ENCODE measurements around the gene KDM3B. TPM values are rescaled to one million over a fixed set of nuclear protein-coding genes. Genes with fewer than 3 reads are reported as not detected.
A peak's percentile ranks its signal among the peaks of the same experiment; 100 is the strongest.

Gene KDM3B
- total RNA-seq, 2 experiments from 2014 or later: 57.4 to 60.5 TPM

- peaks cover 11% of the 10 kb centered on the region for H3K36me3 Mint-ChIP-seq
- CTCF ChIA-PET: interaction anchor here (0.9 to 13.9 kb wide), 3 partner anchors 13 to 158 kb away, joined by 4 to 382 read pairs (median 7); partner anchors contain the start of genes KDM3B and KIF20A
- peaks cover 39% of the 10 kb centered on the region for H3K4me1 Mint-ChIP-seq
- DNase-seq (peak; percentile 95), ATAC-seq (peak; percentile 85)
- peak within 1 kb of the TSS; percentile 84 for H3K4me3 Mint-ChIP-seq
- peak within 1 kb of the TSS; percentile 92 for H3K27ac Mint-ChIP-seq
- no peaks in the 10 kb centered on the region for H3K9me3 Mint-ChIP-seq (ENCODE audit: low read depth)
- peaks cover 5% of the 10 kb centered on the region for H3K27me3 Mint-ChIP-seq
Measured at GRCh38 chr5:138337685-138338410, 14.6 kb upstream of the KDM3B start, which contains the start of gene FAM53C. Gene FAM53C (plus strand): TSS chr5:138338266. CDS start chr5:138341336, 3,070 bp downstream.

- H3K4me3 Mint-ChIP-seq: peak overlapping the region; percentile 84
- H3K27me3 Mint-ChIP-seq: peaks cover under 1% of the 10 kb centered on the region
- DNase-seq (no peak), ATAC-seq (peak; percentile 3)
- H3K27ac Mint-ChIP-seq: peak overlapping the region; percentile 87
- peaks cover 13% of the 10 kb centered on the region for H3K36me3 Mint-ChIP-seq
- H3K9me3 Mint-ChIP-seq (ENCODE audit: low read depth): no peaks in the 10 kb centered on the region
- CTCF ChIA-PET: interaction anchor here (0.9 to 13.9 kb wide), 3 partner anchors 12 to 159 kb away, joined by 4 to 382 read pairs (median 7); partner anchors contain the start of genes KDM3B and KIF20A
- peaks cover 37% of the 10 kb centered on the region for H3K4me1 Mint-ChIP-seq
Measured at GRCh38 chr5:138338411-138339090, 13.9 kb upstream of the KDM3B start.

GRCh38 chr5:138339091-138339456, 13.4 kb upstream of the KDM3B start:
- Mint-ChIP-seq H3K27me3 (no peaks in the 10 kb centered on the region), H3K4me1 (peaks cover 37% of the 10 kb centered on the region), H3K9me3 (ENCODE audit: low read depth) (no peaks in the 10 kb centered on the region), H3K36me3 (peaks cover 13% of the 10 kb centered on the region), H3K27ac (peak overlapping the region; percentile 87), H3K4me3 (peak overlapping the region; percentile 84)
- CTCF ChIA-PET: interaction anchor here (0.8 to 13.9 kb wide), 3 partner anchors 8 to 128 kb away, joined by 3 to 382 read pairs (median 3); partner anchors contain the start of genes CDC25C and KDM3B
- ATAC-seq (no peak), DNase-seq (no peak)

- Mint-ChIP-seq H3K4me1 (peaks cover 37% of the 10 kb centered on the region), H3K27me3 (no peaks in the 10 kb centered on the region), H3K27ac (peak overlapping the region; percentile 87), H3K36me3 (peaks cover 16% of the 10 kb centered on the region), H3K4me3 (peak overlapping the region; percentile 84), H3K9me3 (ENCODE audit: low read depth) (no peaks in the 10 kb centered on the region)
- CTCF ChIA-PET: interaction anchor here (0.8 to 13.9 kb wide), 4 partner anchors 8 to 129 kb away, joined by 3 to 382 read pairs (median 3); partner anchors contain the start of genes CDC25C and KDM3B
- DNase-seq: no peak
- ATAC-seq: no peak
Measured at GRCh38 chr5:138339464-138339863, 13.0 kb upstream of the KDM3B start.

GRCh38 chr5:138340008-138340407, 12.5 kb upstream of the KDM3B start:
- ATAC-seq (no peak), DNase-seq (no peak)
- Mint-ChIP-seq H3K27me3 (no peaks in the 10 kb centered on the region), H3K27ac (peak overlapping the region; percentile 87), H3K9me3 (ENCODE audit: low read depth) (no peaks in the 10 kb centered on the region), H3K4me3 (peak overlapping the region; percentile 84), H3K4me1 (peaks cover 37% of the 10 kb centered on the region), H3K36me3 (peaks cover 19% of the 10 kb centered on the region)
- CTCF ChIA-PET: interaction anchor here (0.8 to 13.9 kb wide), 4 partner anchors 9 to 129 kb away, joined by 3 to 382 read pairs (median 3); partner anchors contain the start of genes CDC25C and KDM3B

GRCh38 chr5:138344887-138345622, 7.4 kb upstream of the KDM3B start:
- ATAC-seq: no peak
- no peak for DNase-seq
- H3K4me3 Mint-ChIP-seq: no peak overlapping the region
- no peaks in the 10 kb centered on the region for H3K9me3 Mint-ChIP-seq (ENCODE audit: low read depth)
- H3K36me3 Mint-ChIP-seq: peaks cover 40% of the 10 kb centered on the region
- peaks cover 18% of the 10 kb centered on the region for H3K4me1 Mint-ChIP-seq
- CTCF ChIA-PET: interaction anchor here (1.2 kb wide), 1 partner anchor 8 kb away, joined by 5 read pairs; no protein-coding TSS in a partner anchor
- H3K27me3 Mint-ChIP-seq: no peaks in the 10 kb centered on the region
- H3K27ac Mint-ChIP-seq: no peak overlapping the region

DNA sequence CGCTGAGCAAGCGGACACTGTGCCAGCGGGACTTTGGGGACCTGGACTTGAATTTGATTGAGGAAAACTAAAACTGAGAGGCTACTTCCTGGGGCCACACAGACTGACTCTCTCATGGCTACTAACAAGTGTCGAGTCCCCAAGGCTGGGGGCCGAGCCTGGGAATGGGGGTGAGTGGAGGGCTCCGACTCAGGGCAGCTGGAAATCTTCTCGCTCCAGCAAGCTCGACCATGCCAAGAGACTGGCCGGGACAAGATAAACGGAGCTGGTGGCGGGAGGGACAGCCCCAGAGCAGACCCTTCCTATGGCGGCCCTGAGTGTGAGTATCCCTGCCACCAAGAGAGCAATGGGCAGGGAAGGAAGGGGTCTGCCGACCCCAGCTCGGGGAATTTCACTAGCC, 5.6 kb upstream of the KDM3B start:
- H3K27ac Mint-ChIP-seq: no peak overlapping the region
- H3K4me1 Mint-ChIP-seq: peaks cover 12% of the 10 kb centered on the region
- H3K9me3 Mint-ChIP-seq (ENCODE audit: low read depth): peaks cover 3% of the 10 kb centered on the region
- ATAC-seq (no peak), DNase-seq (no peak)
- H3K27me3 Mint-ChIP-seq: no peaks in the 10 kb centered on the region
- CTCF ChIA-PET: interaction anchor here (10.5 kb wide), 1 partner anchor 10 kb away, joined by 382 read pairs; the partner anchor contains the start of genes CDC25C and FAM53C
- H3K4me3 Mint-ChIP-seq: no peak overlapping the region
- H3K36me3 Mint-ChIP-seq: peaks cover 39% of the 10 kb centered on the region

- peaks cover 38% of the 10 kb centered on the region for H3K36me3 Mint-ChIP-seq
- no peak for ATAC-seq
- no peaks in the 10 kb centered on the region for H3K27me3 Mint-ChIP-seq
- peaks cover 30% of the 10 kb centered on the region for H3K4me1 Mint-ChIP-seq
- H3K4me3 Mint-ChIP-seq: no peak overlapping the region
- CTCF ChIA-PET: interaction anchor here (0.8 to 10.5 kb wide), 2 partner anchors 13 to 62 kb away, joined by 3 to 382 read pairs; partner anchors contain the start of genes CDC25C and FAM53C
- DNase-seq: no peak
- peaks cover 5% of the 10 kb centered on the region for H3K9me3 Mint-ChIP-seq (ENCODE audit: low read depth)
- H3K27ac Mint-ChIP-seq: no peak overlapping the region
Measured at GRCh38 chr5:138349852-138350562, 2.5 kb upstream of the KDM3B start.

- no peak overlapping the region for H3K27ac Mint-ChIP-seq
- peaks cover 33% of the 10 kb centered on the region for H3K36me3 Mint-ChIP-seq
- H3K27me3 Mint-ChIP-seq: no peaks in the 10 kb centered on the region
- DNase-seq (no peak), ATAC-seq (no peak)
- peaks cover 35% of the 10 kb centered on the region for H3K4me1 Mint-ChIP-seq
- no peak overlapping the region for H3K4me3 Mint-ChIP-seq
- H3K9me3 Mint-ChIP-seq (ENCODE audit: low read depth): peaks cover 5% of the 10 kb centered on the region
- CTCF ChIA-PET: interaction anchor here (0.8 to 10.5 kb wide), 3 partner anchors 14 to 171 kb away, joined by 3 to 382 read pairs (median 3); partner anchors contain the start of genes CDC25C and FAM53C
Measured at GRCh38 chr5:138350563-138350890, 2.0 kb upstream of the KDM3B start.

GRCh38 chr5:138351056-138351455, 1.4 kb upstream of the KDM3B start:
- ATAC-seq: no peak
- H3K27me3 Mint-ChIP-seq: no peaks in the 10 kb centered on the region
- peaks cover 5% of the 10 kb centered on the region for H3K9me3 Mint-ChIP-seq (ENCODE audit: low read depth)
- peaks cover 27% of the 10 kb centered on the region for H3K36me3 Mint-ChIP-seq
- H3K4me3 Mint-ChIP-seq: no peak overlapping the region
- CTCF ChIA-PET: interaction anchor here (1.0 to 10.5 kb wide), 7 partner anchors 14 to 192 kb away, joined by 3 to 382 read pairs (median 7); partner anchors contain the start of genes CDC25C, ETF1, FAM53C and REEP2
- H3K4me1 Mint-ChIP-seq: peaks cover 40% of the 10 kb centered on the region
- DNase-seq: no peak
- H3K27ac Mint-ChIP-seq: no peak overlapping the region

DNA sequence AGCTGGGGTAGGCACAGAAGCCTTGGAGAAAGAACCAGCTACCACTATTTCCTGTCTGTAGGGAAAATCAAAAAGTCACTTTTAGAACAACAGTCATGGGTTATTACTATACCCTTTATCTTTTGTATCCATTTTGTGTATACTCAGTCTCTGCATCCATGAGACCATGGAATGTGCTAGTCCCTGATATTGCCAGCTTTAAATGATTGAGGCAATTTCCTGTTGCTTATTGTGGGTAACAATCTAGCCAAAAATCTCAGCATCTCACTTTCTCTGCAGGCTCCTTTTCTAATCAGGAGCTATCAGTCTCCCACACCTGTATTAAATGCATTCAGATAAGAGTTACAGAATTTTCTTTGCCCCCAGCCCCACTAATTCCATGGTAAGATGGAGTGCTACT, 968 bp upstream of the KDM3B start:
- CTCF ChIA-PET: interaction anchor here (0.7 to 10.5 kb wide), 24 partner anchors 15 to 191 kb away, joined by 3 to 382 read pairs (median 5); partner anchors contain the start of genes CDC25C, EGR1, ETF1 and FAM53C
- peak overlapping the region; percentile 52 for H3K27ac Mint-ChIP-seq

More for the DNA sequence above, 968 bp upstream of the KDM3B start:
- Mint-ChIP-seq H3K27me3 (no peaks in the 10 kb centered on the region), H3K36me3 (peaks cover 26% of the 10 kb centered on the region), H3K9me3 (ENCODE audit: low read depth) (peaks cover 5% of the 10 kb centered on the region), H3K4me1 (peaks cover 42% of the 10 kb centered on the region), H3K4me3 (peak overlapping the region; percentile 53)
- ATAC-seq: no peak
- DNase-seq: no peak

All from activated CD8-positive, alpha-beta memory T cell treated with anti-CD3 and anti-CD28 coated beads, Interleukin-2, amount 10 ng/mL, durations not matched to agents 7 days and 5 days (primary cell).